GM19239 (cell line): Measurements from ENCODE around the gene NACAD.
A peak's percentile ranks its signal among the peaks of the same experiment; 100 is the strongest.

Source experiments
- DNase-seq: peaks from one replicate; pipeline ENCODE4 v3.0.0; 2011; ENCODE audit warnings: low spot score; ENCODE audit not compliant: insufficient read length
- FAIRE-seq: peaks from 2 replicates; lab custom pipeline; 2011; peaks lifted over from hg19 to GRCh38; lab: Jason Lieb, UNC

NACAD gene

GRCh38 chr7:45092100-45092930, 3.5 kb upstream of the NACAD start:
- DNase-seq (no peak), FAIRE-seq (no peak)

GRCh38 chr7:45089341-45089891, 647 bp upstream of the NACAD start:
- peak; percentile 63 for DNase-seq
- no peak for FAIRE-seq

GRCh38 chr7:45088146-45088701, 545 bp downstream of the NACAD start:
- DNase-seq: no peak

GRCh38 chr7:45087301-45088145, 1.2 kb downstream of the NACAD start:
- FAIRE-seq: no peak
- no peak for DNase-seq

More at GRCh38 chr7:45088146-45088701, 545 bp downstream of the NACAD start:
- FAIRE-seq: no peak

GRCh38 chr7:45086331-45087065, 2.3 kb downstream of the NACAD start:
- FAIRE-seq (no peak), DNase-seq (no peak)

- no peak for DNase-seq
- no peak for FAIRE-seq
Observed at GRCh38 chr7:45085619-45086200, 3.1 kb downstream of the NACAD start.

GRCh38 chr7:45084901-45085618, 3.7 kb downstream of the NACAD start:
- no peak for DNase-seq
- no peak for FAIRE-seq

GRCh38 chr7:45084336-45084735, 4.4 kb downstream of the NACAD start:
- DNase-seq: no peak
- FAIRE-seq: no peak

GRCh38 chr7:45082831-45083331, 5.9 kb downstream of the NACAD start:
- DNase-seq: no peak
- FAIRE-seq: no peak

GRCh38 chr7:45082031-45082830, 6.5 kb downstream of the NACAD start:
- FAIRE-seq: no peak
- no peak for DNase-seq

- DNase-seq (no peak), FAIRE-seq (no peak)
Observed at GRCh38 chr7:45081670-45081974, 7.1 kb downstream of the NACAD start.

GRCh38 chr7:45080958-45081669, 7.7 kb downstream of the NACAD start:
- DNase-seq (no peak), FAIRE-seq (no peak)

- DNase-seq: no peak
- FAIRE-seq: no peak
Observed at GRCh38 chr7:45080265-45080957, 8.4 kb downstream of the NACAD start.

GRCh38 chr7:45078125-45078681, 10.6 kb downstream of the NACAD start:
- no peak for FAIRE-seq
- DNase-seq: no peak

- FAIRE-seq: no peak
- no peak for DNase-seq
Observed at GRCh38 chr7:45077579-45077978, 11.2 kb downstream of the NACAD start.

- FAIRE-seq: no peak
- DNase-seq: no peak
Observed at GRCh38 chr7:45076946-45077345, 11.8 kb downstream of the NACAD start.
